RWPE1 (cell line): Measurements from ENCODE around the gene LCN12.

Experiments
- CTCF ChIA-PET: fragments of 350-600 bp; sonication (Branson Sonifier 250); formaldehyde crosslinking; extraction: SDS; loops from one replicate; lab custom pipeline; 2021; lab: Yijun Ruan, JAX
- POLR2A ChIA-PET: fragments of 400-600 bp; formaldehyde crosslinking; extraction: SDS; loops from one replicate; lab custom pipeline; 2020; ENCODE audit warnings: antibody characterized with exemption; ENCODE audit not compliant: low non-redundant PET; lab: Yijun Ruan, JAX
- DNase-seq: peaks from one replicate; pipeline ENCODE4 v3.0.0; 2012; ENCODE audit warnings: low spot score
- H3K27ac ChIP-seq: fragments of 450-650 bp; 2 replicates; pipeline ENCODE4 v1.5.1; 2017
- TF ChIP-seq, protein P1 (sequence below): fragments of 450-650 bp; conservative IDR thresholded peaks from 2 replicates; pipeline ENCODE4 v1.5.1; 2017; ENCODE audit warnings: low read depth, mild to moderate bottlenecking

The LCN12 gene

DNA sequence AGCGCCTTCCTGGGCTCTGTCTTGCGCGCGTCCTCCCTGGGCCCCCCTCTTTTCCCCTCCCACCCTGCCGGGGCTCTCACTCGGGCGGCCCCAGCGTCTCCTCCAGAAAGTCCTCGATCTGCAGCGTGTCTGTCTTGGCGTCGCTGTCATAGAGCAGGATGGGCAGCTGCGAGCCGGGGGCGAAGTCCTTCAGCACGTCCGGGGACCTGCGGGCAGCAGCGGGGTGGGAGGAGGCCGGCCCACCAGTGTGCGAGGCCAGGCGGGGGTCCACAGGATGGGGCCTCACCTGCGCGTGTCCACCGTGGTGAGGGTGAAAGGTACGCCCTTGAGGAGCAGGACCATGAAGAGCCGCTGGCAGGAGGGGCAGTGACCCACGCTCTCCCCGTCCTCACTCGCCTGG is 43.3 kb downstream of the LCN12 start:
- TF ChIP-seq, protein P1, sequence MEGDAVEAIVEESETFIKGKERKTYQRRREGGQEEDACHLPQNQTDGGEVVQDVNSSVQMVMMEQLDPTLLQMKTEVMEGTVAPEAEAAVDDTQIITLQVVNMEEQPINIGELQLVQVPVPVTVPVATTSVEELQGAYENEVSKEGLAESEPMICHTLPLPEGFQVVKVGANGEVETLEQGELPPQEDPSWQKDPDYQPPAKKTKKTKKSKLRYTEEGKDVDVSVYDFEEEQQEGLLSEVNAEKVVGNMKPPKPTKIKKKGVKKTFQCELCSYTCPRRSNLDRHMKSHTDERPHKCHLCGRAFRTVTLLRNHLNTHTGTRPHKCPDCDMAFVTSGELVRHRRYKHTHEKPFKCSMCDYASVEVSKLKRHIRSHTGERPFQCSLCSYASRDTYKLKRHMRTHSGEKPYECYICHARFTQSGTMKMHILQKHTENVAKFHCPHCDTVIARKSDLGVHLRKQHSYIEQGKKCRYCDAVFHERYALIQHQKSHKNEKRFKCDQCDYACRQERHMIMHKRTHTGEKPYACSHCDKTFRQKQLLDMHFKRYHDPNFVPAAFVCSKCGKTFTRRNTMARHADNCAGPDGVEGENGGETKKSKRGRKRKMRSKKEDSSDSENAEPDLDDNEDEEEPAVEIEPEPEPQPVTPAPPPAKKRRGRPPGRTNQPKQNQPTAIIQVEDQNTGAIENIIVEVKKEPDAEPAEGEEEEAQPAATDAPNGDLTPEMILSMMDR, result no peak
- ChIA-PET CTCF (interaction anchor here (0.6 to 2.0 kb wide), 5 partner anchors 33 to 171 kb away, joined by 3 to 9 read pairs (median 3); partner anchors contain the start of gene ABCA2), POLR2A (interaction anchor here (1.3 kb wide), 1 partner anchor 17 kb away, joined by 3 read pairs; no protein-coding TSS in a partner anchor)
- H3K27ac ChIP-seq, result peak overlapping the region; percentile 93
- DNase-seq, result no peak

DNA sequence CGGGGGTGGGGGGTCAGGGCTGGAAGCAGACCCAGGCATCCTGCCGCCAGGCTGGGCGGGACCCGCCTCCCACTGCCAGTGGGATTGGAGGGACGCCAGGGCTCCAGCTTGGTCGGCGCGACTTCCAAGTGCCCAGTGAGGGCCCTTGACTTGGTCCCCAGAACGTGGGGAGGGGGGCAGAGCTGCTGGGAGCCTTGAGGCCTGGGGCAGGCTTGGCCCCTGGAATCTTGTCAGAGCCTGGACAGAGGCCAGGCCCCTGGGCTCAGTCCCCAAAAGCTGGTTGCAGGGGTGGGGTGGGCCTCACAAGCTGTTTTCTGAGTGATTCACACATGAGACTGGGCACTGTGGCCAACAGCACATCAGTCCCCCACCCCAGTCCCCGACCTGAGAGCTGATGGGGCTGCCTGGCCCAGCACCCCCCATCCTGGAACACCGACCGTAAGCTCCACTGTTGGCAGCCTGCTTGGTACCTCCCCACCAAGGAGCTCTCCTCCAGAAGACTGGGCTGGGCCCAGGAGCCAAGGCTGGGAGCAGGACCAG is 43.8 kb downstream of the LCN12 start:
- DNase-seq, result no peak
- TF ChIP-seq, protein P1, result no peak
- CTCF ChIA-PET, result interaction anchor here (0.6 to 2.0 kb wide), 6 partner anchors 32 to 172 kb away, joined by 3 to 9 read pairs (median 3); partner anchors contain the start of gene ABCA2
- POLR2A ChIA-PET, result interaction anchor here (1.3 kb wide), 1 partner anchor 17 kb away, joined by 3 read pairs; no protein-coding TSS in a partner anchor
- H3K27ac ChIP-seq, result peak overlapping the region; percentile 93

DNA sequence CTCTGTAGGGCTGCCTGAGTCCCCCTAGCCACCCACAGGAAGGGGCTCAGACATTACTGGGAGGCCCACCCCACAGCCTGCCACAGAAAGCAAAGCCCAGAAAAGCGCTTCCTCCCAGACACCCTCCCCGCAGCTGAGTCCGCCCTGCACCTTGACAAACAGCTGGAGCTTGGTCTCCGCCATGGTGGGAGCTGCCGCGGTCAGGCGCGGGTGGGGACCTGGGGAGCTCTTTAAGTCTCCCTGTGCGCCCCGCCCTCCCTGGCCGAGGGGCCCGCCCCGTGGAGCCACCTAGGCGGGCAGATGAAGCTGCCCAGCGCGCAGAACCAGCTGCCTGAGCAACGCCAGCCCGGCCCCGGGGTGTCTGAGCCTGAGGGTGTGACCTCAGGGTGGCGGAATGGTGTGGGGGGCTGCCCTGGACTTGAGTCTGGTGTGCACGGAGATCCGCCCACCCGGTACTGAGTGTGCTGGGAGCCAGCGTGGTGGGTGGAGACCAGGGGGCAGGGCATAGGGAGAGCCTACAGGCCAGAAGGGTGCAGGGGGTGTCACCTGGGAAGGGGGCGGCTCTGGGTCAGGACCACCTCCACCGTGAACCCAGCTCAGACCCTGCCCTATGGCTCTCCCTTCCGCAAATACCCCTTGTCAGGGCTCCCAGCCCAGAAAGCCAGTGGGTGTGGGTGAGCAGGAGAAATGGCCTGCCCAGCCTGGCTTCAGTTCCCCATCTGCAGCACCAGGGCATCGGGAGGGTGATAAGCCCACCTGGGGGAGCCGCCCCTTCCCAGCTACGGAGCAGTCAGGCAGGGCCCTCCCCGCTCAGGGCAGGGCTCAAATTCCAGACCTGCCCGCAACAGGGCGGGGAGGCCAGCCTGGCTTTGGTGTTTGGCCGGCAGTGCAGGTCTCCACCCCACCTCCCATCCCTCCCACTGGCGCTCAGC is 44.6 kb downstream of the LCN12 start, which contains the start of gene CLIC3:
TSS of gene CLIC3 (minus strand) at position 208 of the 932 bp plus-strand sequence. CDS start at position 183, 25 bp downstream.
- ChIA-PET POLR2A (interaction anchor here (0.6 to 1.3 kb wide), 2 partner anchors 18 to 86 kb away, joined by 3 read pairs; no protein-coding TSS in a partner anchor), CTCF (interaction anchor here (0.6 to 2.0 kb wide), 7 partner anchors 22 to 71 kb away, joined by 3 to 9 read pairs (median 3); partner anchors contain the start of gene ABCA2)
- peak; percentile 80 for DNase-seq
- TF ChIP-seq, protein P1, result no peak
- H3K27ac ChIP-seq, result peak within 1 kb of the TSS; percentile 93

DNA sequence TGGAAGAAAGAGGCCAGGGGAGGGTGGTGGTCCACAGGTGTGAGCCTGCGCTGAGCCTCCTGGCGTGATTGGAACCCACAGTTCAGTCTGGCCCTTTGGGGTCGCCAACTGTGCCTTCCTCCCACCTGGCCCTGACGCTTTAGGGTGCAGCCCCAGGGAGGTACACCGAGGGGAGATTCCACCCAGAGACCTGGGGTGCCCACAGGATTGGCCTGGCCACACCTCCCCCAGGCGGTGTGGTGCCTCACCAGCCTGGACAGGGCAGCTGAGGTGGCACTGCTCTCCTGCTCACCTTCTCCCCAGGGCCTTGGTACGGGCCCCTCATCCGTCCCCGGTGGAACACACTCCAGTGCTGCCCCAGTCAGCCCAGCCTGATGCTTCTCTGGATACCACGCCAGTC is 45.3 kb downstream of the LCN12 start:
- DNase-seq, result no peak
- ChIA-PET CTCF (interaction anchor here (0.6 to 2.0 kb wide), 3 partner anchors 22 to 38 kb away, joined by 3 to 8 read pairs (median 5); no protein-coding TSS in a partner anchor), POLR2A (no interaction called here)
- peak overlapping the region; percentile 93 for H3K27ac ChIP-seq
- TF ChIP-seq, protein P1, result no peak

DNA sequence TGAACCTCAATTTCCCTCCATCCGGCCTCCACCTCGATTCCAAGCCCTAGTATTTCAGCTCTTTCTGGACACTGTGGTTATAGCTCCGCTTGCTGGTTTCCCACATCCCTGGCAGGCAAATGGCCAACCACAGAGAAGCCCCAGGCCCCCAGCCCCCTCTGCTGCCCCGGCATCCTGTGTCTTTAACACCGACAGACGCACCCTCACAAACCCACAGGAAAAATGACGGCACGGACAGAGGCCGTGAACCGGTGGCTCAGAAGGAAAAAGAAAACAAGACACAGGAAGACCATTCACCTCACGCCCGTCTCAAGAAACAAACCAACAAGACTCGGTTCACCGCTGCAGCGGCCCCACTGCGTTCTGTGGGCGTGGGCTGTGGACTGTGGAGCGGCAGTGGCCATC is 45.8 kb downstream of the LCN12 start:
- peak overlapping the region; percentile 93 for H3K27ac ChIP-seq
- POLR2A ChIA-PET, result no interaction called here
- CTCF ChIA-PET, result no interaction called here

More for the DNA sequence above, 45.8 kb downstream of the LCN12 start:
- no peak for DNase-seq
- TF ChIP-seq, protein P1, result no peak
